GM21381 (cell line): ENCODE data around the gene PLP2.

ENCODE experiments used
- ATAC-seq: cut with Tn5 transposase; IDR thresholded peaks from one replicate; pipeline ENCODE4 v1.9.1; 2021; ENCODE audit warnings: mild to moderate bottlenecking, moderate library complexity; ENCODE audit not compliant: unreplicated experiment

The PLP2 gene

DNA sequence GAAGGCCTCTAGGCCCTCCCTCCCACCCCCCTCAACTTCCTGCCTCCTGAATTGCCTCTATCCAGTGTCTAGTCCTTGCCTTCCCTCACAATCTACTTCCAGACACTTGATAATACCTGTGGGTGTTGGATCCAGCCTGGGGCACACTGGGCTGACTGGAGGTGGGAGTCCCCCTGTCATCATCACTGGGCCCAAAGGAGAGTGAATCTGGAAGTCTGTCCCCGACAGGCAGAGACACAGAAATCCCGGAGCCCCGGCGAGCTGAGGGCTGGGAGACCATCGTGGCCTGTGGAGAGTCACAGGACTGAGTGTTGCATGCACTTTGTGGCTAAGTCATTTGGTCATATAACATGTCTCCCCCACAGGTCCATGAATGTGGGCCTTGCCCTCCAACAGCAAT lies 36.7 kb downstream of the PLP2 start:
- no peak for ATAC-seq

DNA sequence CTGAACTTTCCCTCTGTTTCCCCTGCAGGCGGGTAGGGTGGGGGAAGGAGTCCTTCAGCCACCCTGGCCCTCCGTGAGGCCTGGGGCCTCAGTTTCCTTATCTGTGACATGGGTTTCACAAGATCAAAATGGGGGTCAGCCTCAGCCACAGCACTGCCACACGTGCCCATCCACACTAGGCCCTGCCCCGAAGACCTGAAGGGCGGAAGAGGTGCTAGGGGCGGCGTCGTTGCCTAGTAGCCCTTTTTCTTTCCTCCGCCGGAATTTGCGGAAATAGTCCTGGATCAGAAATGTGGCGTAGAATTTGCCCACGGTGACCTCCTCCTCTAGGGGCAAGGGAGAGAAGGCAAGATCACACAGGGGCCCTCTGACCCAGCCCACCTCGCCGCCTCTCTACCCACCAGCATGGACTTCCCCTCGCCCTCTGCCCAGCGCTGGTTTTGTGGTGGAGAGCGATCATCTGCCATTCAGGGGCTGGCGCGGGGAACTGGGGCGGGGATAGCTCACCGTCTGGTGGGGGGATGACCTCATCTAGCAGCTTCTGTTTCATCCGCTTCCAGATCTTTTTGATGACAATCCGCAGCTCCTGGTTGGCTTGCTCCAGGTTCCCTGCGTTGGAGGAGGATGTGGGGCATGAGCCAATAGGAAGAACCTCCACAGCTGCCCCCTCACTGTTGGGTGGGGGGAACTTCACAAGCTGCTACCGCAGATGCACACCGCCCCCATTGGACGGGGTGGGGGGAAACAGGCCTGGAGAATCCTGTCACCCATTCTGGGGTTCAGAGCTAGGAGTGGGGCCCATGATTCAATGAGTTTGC lies 37.9 kb downstream of the PLP2 start:
- no peak for ATAC-seq

DNA sequence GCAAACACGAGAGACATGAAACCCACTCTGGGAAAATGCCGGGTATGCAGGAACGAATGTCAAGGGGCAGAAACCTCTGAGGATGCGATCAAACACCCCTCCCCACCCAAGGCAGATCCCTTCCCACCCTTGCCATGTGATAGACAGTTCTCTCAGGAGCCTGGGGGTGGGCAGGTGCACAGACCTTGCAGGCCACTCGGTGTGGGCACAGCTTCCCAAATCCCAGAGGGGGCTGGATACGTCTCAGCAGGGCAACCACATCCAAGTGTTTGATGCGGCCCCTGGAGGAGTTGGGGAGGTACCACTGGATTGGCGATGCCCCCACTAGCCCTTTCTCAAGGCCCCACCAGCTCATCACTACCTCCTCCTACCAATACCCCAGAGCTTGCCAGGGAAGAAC lies 38.7 kb downstream of the PLP2 start:
- ATAC-seq, result no peak

DNA sequence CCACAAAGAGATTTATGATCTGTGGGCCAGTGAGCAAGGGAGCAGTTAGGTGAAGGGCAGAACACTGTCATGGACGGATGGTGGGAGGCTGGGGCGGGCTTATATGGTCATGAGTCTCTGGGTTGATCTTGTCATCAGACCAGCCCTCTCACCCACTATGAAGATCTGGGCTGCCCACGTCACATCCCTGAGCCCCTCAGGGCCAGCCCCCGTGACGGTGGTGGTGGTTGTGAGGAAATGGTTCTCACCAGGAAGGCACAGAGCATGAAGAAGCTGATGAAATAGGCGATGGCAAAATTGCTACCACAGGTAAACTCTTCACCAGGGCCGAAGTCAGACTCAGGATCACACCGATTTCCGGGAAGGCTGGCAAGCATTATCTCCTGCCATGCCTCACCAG lies 39.4 kb downstream of the PLP2 start:
- ATAC-seq, result no peak

DNA sequence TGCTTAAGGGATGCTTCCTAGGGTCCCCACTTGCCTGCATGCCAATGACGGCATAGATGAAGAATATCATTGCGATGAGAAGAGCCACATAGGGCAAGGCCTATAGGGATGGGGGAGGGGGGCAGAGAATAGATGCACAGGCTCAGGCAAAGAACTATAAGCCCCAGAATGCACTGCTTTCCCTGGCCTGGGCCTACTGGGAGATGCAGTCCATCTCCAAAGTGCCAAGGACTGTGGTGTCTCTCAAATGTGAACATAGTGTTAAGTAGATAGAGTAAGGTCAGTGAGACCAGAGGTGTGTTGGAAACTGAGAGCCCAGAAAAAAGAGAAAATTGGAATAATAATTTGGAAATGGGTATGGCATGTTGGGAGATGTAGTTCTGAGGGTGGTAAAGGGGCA lies 40.5 kb downstream of the PLP2 start:
- no peak for ATAC-seq

DNA sequence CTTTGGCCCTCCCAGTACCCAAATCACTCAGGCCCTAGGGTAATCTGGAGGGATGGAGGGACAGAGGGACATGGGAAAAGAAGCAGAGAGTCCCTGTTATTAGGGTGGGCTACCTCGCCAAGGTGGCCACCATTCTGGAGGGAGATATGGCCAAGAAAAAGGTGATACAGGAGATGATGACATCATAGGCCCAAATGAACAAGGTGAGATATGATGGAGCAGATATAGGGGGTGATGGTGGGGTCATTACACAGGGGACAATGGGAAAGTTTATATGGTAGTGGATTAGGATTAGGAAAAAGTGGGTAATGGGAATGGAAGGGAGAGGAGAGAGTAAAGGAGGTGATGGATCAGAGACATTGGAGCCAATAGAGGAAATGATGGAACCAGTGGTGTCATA lies 41.2 kb downstream of the PLP2 start:
- ATAC-seq, result no peak

DNA sequence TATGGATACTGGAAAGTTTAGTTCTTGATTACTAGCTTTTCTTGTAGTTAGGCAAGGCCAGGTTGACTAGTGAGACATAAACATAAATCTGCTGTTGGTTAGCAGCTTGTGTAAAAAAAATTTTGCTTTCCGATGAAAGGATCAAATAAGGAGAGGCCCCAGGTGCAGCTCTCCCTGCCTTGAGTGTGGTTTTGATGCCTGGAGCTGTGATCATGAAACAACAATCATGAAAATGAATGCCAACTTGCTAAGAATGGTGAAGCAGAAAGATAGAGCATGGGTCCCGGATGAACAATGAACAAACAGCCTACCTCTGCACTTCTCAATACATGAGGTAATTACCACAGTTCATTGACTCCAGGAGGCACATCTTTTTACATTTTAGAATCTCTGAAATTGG lies 42.7 kb downstream of the PLP2 start:
- no peak for ATAC-seq

DNA sequence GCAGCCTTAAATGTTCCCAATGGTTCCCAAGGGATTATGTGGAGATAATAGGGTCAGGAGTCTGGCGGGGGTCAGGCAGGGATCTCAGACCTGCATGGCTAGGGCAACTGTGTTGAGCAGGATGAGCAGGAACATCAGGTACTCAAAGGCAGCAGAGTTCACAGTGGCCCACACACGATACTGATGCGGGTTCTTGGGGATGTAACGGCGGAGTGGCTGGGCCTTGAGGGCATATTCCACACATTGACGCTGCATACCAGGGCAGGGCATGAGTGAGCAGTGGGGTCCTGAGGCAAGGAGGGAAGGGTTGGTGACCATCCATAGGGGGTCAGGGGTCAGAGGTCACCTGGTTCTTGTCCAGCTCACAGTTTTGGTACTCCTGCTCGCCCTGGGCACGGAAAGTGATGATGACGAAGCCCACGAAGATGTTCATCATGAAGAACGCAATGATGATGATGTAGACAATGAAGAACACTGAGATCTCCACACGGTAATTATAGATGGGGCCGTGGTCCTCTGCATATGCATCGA lies 43.4 kb downstream of the PLP2 start:
- ATAC-seq, result no peak

DNA sequence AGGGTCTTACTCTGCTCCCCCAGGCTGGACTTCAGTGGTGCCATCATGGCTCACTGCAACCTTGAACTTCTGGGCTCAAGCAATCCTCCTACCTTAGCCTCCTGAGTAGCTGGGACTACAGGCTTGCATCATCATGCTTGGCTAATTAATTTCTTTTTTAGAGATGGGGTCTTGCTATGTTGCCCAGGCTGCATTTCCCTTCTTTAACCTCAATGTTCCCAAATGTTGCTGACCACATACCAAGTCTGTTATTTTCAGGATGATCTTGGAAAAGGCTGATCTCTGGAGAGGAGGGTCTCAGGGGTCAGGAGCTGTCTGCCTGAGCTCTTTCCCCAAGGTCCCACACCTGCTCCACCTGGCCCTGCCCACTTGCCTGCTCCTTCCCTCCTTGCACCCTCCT lies 48.4 kb downstream of the PLP2 start:
- no peak for ATAC-seq

DNA sequence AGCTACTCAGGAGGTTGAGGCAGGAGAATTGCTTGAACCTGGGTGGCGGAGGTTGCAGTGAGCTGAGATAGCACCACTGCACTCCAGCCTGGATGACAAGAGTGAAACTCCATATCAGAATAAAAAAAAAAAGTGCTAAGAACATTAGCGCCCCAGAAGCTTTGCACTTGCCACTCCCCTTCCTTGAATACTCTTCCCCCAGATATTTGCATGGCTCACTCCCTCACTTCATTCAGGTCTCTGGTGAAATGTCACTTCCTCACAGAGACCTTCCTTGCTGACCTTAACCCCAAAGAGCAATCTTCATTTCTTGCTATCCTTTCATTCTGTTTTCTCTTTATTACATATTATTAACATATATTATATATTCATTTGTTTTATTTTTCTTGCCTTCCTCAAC lies 50.2 kb downstream of the PLP2 start:
- ATAC-seq, result no peak
